Measurements from ENCODE around the gene PDE9A.

The PDE9A gene

DNA sequence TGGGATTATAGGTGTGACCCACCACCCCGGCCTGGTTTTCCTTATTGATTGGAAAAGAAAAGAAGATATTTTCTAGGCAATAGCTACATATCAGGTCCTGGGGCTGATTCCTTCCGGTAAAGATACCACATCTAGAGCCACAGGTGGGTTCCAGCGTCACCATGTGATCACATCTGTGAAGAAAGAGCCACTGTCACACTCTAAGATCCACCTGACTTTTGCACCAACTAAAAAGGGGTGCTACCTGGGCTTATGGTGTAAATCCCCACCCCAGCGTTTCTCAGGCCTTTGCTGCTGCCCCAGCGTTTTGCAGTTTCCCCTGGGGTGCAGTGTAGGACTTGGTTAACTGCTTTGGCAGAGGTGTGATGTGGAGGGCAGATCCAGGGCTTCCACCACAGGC is 22.3 kb upstream of the PDE9A start:
- no peaks in the 10 kb centered on the region for H3K9me3 ChIP-seq (ENCODE audit: control insufficient read depth, insufficient read depth, low read length)

DNA sequence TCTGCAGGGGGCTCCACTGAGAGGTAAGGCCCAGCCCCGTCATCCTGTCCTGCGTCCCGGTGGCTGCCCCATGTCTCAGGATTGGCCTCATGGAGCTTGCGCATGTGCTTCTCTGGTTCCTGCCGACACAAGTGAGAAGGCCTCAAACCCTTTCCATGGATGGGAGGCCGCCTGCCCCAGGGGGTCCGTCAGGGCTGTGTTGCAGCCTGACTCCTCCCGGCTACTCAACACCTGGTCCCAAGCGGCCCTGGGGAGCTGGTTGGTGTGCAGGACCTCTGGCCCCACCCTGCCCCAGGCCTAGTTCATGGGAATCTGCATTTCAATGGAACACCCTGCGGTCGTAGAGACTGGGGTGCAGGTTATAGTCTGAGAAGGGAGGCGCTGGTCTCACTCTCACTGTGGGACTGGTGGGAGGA is 21.1 kb upstream of the PDE9A start:
- Histone ChIP-seq H3K9ac (ENCODE audit: low read depth, low read length) (no peak overlapping the region), H3K9me3 (ENCODE audit: control insufficient read depth, insufficient read depth, low read length) (no peaks in the 10 kb centered on the region), H3K36me3 (ENCODE audit: insufficient read depth, low read length) (no peaks in the 10 kb centered on the region), H3K4me1 (ENCODE audit: insufficient read depth, low read length) (no peaks in the 10 kb centered on the region)

More for the DNA sequence above, 22.3 kb upstream of the PDE9A start:
- Histone ChIP-seq H3K4me1 (ENCODE audit: insufficient read depth, low read length) (no peaks in the 10 kb centered on the region), H3K9ac (ENCODE audit: low read depth, low read length) (no peak overlapping the region), H3K36me3 (ENCODE audit: insufficient read depth, low read length) (no peaks in the 10 kb centered on the region)

DNA sequence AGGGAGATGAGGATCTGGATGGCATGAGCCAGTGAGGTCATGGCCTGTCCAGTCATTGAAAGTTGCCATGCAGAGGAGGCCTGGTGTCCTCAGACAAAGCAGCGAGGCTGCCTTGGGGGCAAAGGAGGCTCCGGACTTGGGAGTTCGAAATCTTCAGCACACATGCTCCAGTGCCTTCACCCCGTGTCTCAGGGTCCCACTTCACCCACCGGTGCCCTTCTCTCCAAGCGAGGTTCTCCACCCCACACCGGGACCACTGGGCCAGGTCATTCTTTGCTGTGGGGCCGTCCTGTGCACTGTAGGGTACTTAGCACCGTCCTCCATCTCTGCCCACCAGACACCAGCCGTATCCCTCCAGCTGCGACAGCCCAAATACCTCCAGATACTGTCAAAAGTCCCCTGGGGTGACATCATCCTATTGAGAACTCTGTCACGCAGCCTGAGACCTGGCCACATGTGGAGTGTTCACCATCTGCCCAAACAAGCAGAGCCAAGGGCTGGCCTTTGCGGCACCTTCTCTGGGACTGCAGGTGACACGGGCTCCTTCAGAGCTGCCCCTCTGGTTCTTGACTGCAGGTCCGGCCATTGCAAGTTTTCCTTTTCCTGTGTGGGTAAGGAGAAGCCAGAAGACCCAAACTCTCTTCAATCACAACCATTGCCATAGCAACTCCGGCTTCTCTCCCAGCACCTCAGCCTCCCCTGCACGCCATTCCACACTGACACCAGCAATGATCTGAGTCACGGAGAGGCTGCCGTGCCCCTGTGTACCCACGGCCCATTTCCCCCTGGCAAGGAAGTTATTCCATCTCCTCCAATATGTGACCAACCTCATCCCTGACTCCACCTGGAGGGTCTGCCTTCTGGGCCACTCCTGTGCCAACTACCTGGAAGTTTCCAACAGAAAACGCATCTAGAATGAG is 20.4 kb upstream of the PDE9A start:
- Histone ChIP-seq H3K36me3 (ENCODE audit: insufficient read depth, low read length) (no peaks in the 10 kb centered on the region), H3K9me3 (ENCODE audit: control insufficient read depth, insufficient read depth, low read length) (no peaks in the 10 kb centered on the region), H3K4me1 (ENCODE audit: insufficient read depth, low read length) (peaks cover 1% of the 10 kb centered on the region; the same call in 1 of the 2 replicates), H3K9ac (ENCODE audit: low read depth, low read length) (no peak overlapping the region)

DNA sequence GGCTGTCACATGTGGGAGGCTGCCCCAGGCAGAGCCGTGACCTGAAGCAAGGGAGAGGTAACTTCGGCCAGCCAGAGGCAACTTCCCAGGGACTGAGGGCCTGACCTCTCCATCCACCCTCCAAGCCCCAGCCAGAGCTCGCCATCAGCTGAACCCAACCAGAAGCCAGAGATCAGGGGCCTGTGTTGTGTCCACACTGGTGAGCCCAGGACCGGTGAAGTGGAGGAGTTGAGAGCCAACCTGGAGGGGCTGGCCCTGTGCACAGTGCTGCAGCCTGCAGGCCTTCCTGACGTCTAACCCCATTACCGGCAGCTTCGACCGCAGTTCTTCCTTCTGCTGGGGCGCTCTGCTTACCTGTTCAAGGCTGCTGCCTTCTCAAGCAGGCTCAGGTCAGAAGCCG is 19.6 kb upstream of the PDE9A start:
- Histone ChIP-seq H3K4me1 (ENCODE audit: insufficient read depth, low read length) (peaks cover 5% of the 10 kb centered on the region; the same call in 1 of the 2 replicates), H3K9me3 (ENCODE audit: control insufficient read depth, insufficient read depth, low read length) (no peaks in the 10 kb centered on the region), H3K36me3 (ENCODE audit: insufficient read depth, low read length) (no peaks in the 10 kb centered on the region), H3K9ac (ENCODE audit: low read depth, low read length) (no peak overlapping the region)

DNA sequence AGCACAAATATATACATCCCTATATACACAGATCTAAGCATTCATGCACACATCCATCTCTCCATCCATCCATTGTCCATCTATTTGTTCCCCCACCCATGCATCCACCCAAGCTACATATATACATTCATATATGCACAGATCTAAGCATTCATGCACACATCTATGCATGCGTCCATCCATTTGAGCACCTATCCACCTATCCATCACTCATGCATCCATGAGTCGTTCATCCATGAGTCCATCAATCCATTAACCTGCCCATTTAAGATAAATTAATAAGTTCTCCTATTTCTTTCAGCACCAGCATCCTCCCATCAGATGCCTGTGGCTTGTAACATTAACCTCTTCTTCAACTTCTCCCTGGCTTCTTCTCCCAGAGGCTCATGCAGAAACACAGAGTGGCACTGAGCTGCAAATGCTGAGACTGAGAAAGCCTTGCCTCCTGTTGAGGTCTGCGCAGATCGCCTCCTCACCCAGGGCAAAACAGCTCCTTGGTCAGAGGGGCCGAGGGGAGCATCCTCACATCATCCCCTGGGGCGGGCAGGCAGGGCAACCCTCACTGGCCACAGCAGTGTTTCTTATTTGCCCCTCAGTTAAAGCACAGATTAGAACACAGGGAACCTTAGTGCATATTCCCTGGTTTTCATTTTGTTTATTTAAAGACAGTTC is 17.4 kb upstream of the PDE9A start:
- H3K9me3 ChIP-seq (ENCODE audit: control insufficient read depth, insufficient read depth, low read length), result no peaks in the 10 kb centered on the region
- H3K36me3 ChIP-seq (ENCODE audit: insufficient read depth, low read length), result no peaks in the 10 kb centered on the region
- H3K9ac ChIP-seq (ENCODE audit: low read depth, low read length), result no peak overlapping the region
- H3K4me1 ChIP-seq (ENCODE audit: insufficient read depth, low read length), result peaks cover 10% of the 10 kb centered on the region

DNA sequence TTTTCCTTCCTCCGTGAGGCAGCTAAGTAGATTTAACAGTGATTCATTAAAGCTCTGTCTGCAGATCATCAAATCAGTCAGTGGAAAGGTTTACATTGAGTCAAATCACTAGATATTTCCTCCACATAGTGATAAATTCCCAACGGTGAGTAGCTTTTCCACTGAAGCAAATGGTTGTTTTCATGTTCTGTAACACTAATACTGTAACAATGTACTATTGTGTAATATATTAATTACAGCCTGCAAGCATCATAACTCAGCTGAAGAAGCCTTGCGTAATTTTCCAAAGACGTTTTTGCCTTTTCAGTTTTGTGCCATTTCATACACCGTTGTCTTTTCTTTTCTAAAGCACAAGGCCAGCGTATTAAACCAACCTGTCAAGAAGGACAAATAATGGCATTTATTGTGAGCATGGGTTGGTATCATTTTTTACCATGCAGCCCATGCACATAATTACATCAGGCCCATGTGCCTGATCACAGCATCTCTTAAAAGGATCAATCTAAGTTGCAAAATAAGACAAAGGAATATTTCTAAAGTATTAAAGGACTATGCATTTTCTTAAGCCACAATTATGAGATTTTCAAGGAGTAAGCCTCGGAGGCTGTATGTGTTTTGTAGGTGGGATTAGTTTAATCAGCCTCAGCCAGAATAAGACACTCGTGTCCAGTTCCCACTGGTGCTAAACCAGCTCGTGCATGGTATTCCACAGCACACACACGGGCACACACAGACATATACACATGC is 16.7 kb upstream of the PDE9A start:
- Histone ChIP-seq H3K4me1 (ENCODE audit: insufficient read depth, low read length) (peaks cover 15% of the 10 kb centered on the region), H3K36me3 (ENCODE audit: insufficient read depth, low read length) (no peaks in the 10 kb centered on the region), H3K9me3 (ENCODE audit: control insufficient read depth, insufficient read depth, low read length) (no peaks in the 10 kb centered on the region), H3K9ac (ENCODE audit: low read depth, low read length) (no peak overlapping the region)

DNA sequence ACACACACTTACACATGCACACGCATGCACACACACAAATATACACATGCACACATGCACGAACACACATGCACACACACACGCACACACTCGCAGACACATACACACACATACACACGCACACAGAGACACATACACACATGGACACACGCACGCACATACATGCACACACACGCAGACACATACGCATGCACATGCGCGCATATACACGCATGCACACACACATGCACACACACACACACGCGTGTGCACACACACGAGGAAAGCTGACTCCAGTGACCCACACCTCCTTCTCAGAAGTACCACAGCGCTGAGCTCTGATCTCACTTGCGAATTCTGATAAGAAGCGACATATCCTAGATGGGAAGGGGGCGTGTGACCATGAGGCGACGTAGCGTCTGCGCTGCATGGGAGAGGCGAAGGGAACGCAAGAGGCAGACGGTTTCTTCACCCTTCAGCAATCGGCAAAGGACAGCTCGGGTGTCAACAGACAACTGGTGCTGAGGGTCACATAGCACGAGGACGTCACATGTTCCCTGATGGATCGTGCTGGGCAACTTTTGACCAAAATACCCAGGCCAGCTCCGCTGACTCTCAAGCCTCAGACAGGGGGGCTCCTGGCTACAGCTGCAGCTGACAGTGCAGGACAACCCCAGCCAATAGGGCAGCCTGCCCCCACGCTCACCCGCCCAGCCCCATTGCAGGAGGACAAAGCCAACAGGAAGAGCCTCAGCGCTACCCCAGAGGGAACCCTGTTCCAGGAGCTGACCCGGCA is 16.0 kb upstream of the PDE9A start:
- Histone ChIP-seq H3K36me3 (ENCODE audit: insufficient read depth, low read length) (no peaks in the 10 kb centered on the region), H3K4me1 (ENCODE audit: insufficient read depth, low read length) (peaks cover 15% of the 10 kb centered on the region), H3K9ac (ENCODE audit: low read depth, low read length) (no peak overlapping the region), H3K9me3 (ENCODE audit: control insufficient read depth, insufficient read depth, low read length) (no peaks in the 10 kb centered on the region)

DNA sequence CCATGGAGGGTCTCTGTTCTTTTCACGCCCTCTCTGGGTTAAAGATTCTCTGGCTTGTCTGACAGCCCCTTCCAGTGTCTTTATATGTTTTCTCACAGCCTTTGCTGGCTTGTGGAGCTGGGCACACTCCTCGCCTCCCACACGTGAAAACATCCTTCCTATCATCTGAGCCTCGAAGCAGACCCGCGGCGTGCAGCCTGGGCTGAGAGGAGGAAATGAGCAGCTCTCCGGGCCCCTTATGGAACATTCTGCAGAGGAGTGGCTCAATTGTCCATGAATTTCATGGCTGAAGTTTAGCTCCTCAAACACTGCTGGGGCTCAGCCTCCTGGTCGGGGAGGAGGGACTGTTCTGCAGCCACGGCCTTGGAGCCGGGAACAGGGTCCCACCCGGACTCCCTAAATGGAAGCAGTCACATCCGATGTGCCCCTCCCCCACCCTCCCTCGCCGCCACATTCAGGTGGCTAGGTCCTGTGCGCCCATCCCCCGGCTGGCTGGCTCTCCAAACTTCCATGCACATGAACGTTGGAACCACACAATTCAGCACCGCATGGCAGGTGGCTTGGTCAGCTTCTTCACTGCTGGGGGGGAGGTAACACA is 15.1 kb upstream of the PDE9A start:
- Histone ChIP-seq H3K36me3 (ENCODE audit: insufficient read depth, low read length) (no peaks in the 10 kb centered on the region), H3K4me1 (ENCODE audit: insufficient read depth, low read length) (peaks cover 15% of the 10 kb centered on the region), H3K9me3 (ENCODE audit: control insufficient read depth, insufficient read depth, low read length) (no peaks in the 10 kb centered on the region), H3K9ac (ENCODE audit: low read depth, low read length) (no peak overlapping the region)

DNA sequence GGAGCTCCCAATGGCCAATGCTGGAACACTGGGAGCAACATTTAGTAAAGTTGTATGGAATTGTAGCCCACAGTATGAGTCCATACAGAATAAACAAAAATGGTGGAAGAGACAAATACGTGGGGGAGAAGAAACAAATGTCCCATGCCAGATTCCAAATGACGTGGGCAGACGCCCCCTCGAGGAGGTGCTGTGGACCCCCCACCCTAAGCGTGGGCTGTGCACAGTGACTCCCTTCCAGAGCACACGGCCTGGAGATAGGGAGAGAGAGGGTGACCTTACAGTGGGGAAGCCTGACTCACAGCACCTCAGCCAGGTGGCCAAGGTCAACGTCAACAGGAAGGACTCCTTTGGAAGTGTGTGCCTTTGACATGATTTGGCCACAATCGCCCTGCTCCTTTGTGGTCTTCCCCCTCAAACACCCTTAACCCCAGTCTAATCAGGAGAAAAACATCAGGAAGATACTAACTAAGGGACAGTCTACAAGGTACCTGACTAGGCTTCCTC is 13.7 kb upstream of the PDE9A start:
- Histone ChIP-seq H3K36me3 (ENCODE audit: insufficient read depth, low read length) (no peaks in the 10 kb centered on the region), H3K9ac (ENCODE audit: low read depth, low read length) (no peak overlapping the region), H3K4me1 (ENCODE audit: insufficient read depth, low read length) (peaks cover 15% of the 10 kb centered on the region), H3K9me3 (ENCODE audit: control insufficient read depth, insufficient read depth, low read length) (no peaks in the 10 kb centered on the region)

DNA sequence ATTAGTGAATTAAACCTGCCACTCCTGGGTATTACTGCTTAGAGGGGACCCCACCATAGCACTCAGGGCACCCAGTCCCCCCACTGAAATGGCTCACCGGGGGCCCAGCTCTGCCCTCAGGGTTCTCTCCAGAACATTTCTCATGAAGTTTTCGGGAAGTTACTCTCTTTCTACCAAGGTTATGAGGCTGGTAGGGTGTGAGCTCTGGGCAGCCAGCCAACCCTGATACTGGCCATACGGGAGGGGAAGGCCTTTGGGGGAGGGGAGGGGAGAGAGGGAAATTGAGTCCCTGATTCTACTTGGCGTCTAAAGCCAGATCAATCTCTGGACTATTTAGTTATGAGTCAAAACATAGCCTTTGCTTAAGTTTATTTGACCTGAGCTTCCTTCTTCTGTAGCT is 12.9 kb upstream of the PDE9A start:
- Histone ChIP-seq H3K9ac (ENCODE audit: low read depth, low read length) (no peak overlapping the region), H3K36me3 (ENCODE audit: insufficient read depth, low read length) (no peaks in the 10 kb centered on the region), H3K4me1 (ENCODE audit: insufficient read depth, low read length) (peaks cover 15% of the 10 kb centered on the region), H3K9me3 (ENCODE audit: control insufficient read depth, insufficient read depth, low read length) (no peaks in the 10 kb centered on the region)

DNA sequence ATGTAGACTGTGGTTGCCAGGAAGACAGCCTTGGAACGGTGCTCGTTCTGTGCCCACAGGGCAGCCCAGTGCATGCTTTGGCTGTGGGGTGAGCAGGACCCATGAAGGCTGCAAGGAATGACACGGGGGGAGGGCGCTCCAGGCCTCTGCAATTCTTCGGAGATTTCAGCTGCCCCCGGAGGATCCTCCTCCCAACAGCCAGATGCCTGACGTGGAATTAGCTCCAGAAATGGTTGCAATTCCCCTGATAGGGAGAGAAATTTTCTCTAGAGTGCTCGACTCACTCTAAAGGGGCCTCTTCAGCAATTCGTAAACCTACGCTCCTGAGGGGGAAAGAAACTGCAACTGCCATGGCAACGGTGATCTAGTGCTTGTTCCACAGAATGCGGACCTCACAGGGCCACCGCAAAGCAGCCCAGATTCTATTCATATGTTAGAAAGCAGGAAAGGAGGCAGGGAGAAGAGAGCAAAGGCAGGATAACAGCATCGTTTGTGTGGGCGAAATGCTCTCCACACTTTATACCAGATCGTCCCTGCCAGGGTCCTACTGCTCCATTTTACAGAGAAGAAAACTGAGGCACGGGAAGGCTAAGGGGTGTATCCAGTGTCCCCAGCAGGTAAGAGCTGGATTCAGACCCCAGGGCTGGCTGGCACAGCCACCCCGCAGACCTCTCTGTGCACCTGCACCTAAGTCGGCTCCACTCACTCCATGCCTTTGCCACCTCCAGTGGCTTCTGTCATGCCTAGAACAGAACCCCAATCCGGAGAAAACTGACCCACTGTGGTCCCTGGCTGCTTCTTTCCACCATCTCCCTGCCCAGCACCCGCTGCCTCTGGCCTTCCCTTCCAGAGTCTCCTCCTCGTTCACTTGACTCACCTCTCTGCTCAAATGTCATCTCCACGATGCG is 11.9 kb upstream of the PDE9A start:
- Histone ChIP-seq H3K9ac (ENCODE audit: low read depth, low read length) (peak overlapping the region; percentile 28; the same call in 1 of the 2 replicates), H3K36me3 (ENCODE audit: insufficient read depth, low read length) (no peaks in the 10 kb centered on the region), H3K4me1 (ENCODE audit: insufficient read depth, low read length) (peaks cover 15% of the 10 kb centered on the region), H3K9me3 (ENCODE audit: control insufficient read depth, insufficient read depth, low read length) (no peaks in the 10 kb centered on the region)

DNA sequence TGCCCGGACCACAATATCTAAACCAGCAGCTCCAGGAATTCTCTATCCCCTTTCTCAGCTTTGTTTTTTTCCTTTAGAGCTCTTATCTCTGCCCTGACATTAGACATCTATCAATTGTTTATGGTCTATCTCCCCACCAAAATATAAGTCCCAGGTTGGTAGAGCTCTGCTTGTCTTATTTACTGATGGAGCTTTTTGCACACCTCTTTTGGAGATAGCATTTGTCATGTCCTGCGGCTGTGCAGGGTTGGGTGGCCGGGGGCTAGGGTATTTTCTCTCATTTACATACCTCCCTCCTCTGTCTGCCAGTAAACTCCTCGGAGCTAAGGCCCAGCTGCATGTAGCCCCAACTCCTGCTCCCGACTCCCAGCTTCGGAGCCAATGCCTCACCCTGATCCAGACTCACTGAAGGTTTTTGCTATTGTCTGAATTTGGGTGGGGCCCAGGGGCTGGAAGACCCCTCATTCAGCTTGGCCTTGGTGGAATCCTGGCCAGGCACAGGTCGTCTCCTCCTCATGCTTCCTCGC is 11.1 kb upstream of the PDE9A start:
- no peak overlapping the region for H3K9ac ChIP-seq (ENCODE audit: low read depth, low read length)
- H3K36me3 ChIP-seq (ENCODE audit: insufficient read depth, low read length), result no peaks in the 10 kb centered on the region
- H3K9me3 ChIP-seq (ENCODE audit: control insufficient read depth, insufficient read depth, low read length), result no peaks in the 10 kb centered on the region
- peaks cover 15% of the 10 kb centered on the region for H3K4me1 ChIP-seq (ENCODE audit: insufficient read depth, low read length)

All from ES-I3 (cell line).